Midbrain (tissue), 1 donor: ENCODE results near the gene GPR141.
A peak's percentile ranks its signal among the peaks of the same experiment; 100 is the strongest.

Experiments
- DNase-seq: peaks from one replicate; lab custom pipeline; 2025; lab: John Stamatoyannopoulos, UW

The GPR141 gene

DNA sequence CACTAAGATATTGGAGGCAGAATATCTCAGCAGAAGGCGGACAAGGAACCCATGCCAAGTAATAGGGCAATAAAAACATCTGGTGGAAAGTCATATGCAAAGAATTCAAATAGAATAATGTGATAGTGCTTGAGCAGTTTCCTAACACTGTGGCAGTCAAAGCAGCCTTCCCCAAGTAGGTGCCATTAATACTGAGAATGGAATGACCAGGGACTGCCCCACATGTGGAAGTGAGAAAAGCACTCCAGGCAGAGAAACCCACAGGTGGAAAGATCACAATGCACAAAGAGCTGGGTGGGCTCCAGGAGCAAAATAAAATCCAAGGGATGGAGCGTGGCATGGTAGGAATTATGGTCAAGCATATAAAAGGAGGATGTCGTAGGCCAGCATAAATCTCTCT is 100.4 kb downstream of the GPR141 start:
- DNase-seq: no peak

DNA sequence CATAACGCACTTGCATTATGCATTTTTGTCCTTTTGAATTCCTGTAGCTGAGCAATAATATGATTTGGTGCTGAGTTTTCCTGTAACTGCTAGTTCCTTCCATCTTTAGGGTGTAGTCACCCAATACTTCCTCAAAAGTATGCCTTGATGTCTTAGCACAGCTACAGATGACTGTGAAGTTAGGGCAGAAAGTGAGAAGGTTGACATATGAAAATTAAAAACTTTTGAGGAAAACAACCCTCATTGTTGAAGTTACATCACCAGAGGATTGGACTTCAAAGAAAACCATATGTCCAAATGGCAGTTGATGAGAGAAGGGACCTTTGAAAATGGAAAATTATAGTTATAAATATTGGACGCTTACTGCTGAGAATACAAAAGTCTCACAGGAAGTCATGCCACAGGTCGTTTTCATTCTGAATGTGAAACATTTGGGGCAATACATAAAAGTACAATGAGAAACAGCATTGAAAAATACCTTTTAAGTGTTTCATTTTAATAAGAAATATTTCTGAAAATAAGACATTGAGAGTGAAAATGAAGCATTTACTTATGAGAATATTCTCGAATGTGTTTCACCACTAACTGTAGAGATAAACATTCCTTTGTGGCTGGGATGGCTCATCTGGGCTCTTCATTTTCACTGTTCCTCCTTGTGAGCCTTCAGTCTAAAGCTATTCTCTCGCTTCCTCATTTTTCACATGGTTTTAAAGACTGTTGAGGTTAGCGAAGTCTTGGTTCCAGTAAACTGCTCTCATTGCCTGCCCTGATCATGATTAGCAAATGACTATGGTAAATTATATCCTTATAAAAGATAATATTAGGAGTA is 103.4 kb downstream of the GPR141 start:
- peak; percentile 3 for DNase-seq
